GM21786 (cell line): Measurements from ENCODE around the gene CA5A.
"Not testable (repeated sequence)": the region's sequence is repeated elsewhere in the genome, so short reads cannot be mapped to it uniquely, and the experiment has no call there.

Experiments used
- ATAC-seq: cut with Tn5 transposase; IDR thresholded peaks from one replicate; pipeline ENCODE4 v1.9.1; 2021; ENCODE audit not compliant: unreplicated experiment

CA5A gene

GRCh38 chr16:87949071-87949744, 12.9 kb upstream of the CA5A start:
- no peak for ATAC-seq

DNA sequence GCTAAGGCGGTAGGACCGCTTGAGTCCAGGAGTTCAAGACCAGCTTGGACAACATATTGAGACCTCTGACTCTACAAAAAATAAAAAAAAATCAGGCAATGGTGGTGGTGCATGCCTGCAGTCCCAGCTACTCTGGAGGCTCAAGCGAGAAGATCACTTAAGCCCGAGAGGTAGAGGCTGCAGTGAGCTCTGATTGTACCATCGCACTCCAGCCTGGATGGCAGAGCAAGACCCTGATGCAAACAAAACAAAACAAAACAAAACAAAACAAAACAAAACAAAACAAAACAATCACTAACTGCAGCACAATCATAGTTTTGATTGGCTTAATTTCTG, 12.4 kb upstream of the CA5A start:
- no peak for ATAC-seq

GRCh38 chr16:87948119-87948545, 11.8 kb upstream of the CA5A start:
- no peak for ATAC-seq

DNA sequence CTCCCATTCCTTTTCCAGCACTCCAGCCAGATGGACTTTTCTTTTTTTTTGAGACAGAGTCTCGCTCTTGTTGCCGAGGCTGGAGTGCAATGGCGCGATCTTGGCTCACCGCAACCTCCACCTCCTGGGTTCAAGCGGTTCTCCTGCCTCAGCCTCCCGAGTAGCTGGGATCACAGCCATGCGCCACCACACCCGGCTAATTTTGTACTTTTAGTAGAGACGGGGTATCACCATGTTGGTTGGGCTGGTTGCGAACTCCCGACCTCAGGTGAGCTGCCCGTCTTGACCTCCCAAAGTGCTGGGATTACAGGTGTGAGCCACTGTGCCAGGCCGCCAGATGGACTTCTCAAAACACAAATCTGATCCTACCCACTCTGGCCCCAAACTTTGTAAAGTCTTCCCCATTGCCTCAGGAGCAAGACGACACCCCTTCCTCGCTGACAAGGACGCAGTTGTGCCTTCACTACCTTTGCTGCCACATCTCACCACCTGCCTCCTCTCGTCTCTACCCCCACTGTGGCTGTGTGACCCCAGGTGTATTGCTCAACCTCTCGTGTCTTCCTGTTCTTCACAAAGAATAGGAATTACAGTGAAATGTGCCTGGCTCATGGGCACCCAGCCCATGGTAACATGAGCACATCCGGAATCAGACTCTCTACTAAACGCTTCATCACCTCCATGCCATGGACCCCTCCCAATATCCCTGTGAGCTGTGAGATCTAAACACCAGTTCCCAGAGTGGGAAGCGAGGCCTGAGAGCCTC, 11.2 kb upstream of the CA5A start:
- ATAC-seq, result no peak

DNA sequence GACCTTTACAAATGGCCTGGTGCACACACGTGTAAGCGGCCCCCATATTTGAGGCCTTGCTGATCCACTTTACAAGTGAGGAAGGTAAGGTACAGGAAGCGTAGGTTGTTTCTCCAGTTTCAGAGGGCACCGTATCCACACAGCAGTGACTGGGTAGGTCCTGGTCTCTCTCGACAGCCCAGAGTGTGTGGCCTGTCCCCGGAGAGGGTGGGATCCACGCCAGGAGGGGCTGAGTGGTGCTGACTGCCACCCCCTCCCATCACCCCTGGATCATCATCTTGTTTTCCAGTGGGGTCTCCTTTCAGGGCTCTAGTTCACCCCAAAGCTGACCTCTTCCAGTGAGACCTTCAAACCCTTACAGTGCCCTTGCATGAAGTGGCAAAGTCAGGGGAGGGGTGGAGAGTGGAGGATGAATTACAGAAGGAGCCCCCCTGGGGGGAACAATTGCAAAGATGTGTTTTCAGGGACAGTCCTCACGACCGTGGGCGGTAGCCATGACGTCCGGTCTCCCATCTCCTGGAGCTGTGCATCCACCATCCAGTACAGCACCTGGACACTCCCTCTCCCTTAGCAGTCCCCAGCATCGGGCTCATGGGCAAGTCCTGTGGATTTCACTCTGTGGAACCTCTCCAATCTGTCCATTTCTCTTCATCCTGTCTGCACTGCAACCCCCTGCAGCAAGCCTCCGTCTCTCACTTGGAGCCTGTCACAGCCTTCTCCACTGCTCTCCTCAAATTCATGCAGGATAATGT, 10.4 kb upstream of the CA5A start:
- ATAC-seq, result no peak

- ATAC-seq, result no peak
Measured at GRCh38 chr16:87945351-87946042, 9.2 kb upstream of the CA5A start.

- no peak for ATAC-seq
Measured at GRCh38 chr16:87942680-87943079, 6.4 kb upstream of the CA5A start.

GRCh38 chr16:87939562-87940423, 3.5 kb upstream of the CA5A start:
- no peak for ATAC-seq

- ATAC-seq, result no peak
Measured at GRCh38 chr16:87938412-87938949, 2.2 kb upstream of the CA5A start.

DNA sequence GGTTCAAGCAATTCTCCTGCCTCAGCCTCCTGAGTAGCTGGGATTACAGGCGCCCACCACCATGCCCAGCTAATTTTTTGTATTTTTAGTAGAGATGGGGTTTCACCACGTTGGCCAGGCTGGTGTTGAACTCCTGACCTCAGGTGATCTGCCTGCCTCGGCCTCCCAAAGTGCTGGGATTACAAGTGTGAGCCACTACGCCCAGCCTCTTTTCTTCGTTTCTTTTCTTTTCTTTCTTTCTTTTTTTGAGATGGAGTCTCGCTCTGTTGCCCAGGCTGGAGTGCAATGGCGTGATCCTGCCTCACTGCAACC, 858 bp upstream of the CA5A start:
- not testable (repeated sequence) for ATAC-seq

GRCh38 chr16:87936016-87936374, 334 bp downstream of the CA5A start:
- not testable (repeated sequence) for ATAC-seq

DNA sequence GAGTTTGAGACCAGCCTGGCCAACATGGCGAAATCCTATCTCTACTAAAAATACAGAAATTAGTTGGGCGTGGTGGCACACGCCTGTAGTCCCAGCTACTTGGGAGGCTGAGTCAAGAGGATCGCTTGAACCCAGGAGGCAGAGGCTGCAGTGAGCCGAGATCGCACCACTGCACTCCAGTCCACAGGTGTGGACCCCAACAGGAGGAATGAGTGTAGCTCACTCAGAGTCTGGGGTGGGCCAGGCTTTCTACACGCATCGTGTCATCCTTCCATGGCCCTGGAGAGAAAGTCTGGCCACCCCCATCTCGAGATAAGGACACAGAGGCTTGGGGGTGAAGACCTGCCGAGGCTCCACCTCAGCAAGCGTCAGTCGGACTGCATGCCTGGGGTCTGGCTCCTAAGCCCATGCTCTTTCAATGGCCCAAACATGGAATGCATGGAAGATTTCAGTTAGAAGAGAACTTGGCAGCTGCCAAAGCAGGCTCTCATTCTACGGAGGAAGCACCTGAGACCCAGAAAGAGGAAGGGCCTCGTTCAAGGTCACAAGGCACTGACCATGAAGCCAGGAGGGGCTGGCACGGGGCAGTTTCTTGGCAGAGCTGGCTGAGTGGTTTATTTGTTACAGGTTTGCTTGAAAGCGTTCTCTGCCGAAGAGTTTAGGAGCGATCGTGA, 1.4 kb downstream of the CA5A start:
- not testable (repeated sequence) for ATAC-seq

GRCh38 chr16:87933140-87933495, 3.2 kb downstream of the CA5A start:
- no peak for ATAC-seq

- ATAC-seq, result not testable (repeated sequence)
Measured at GRCh38 chr16:87932475-87933139, 3.7 kb downstream of the CA5A start.

DNA sequence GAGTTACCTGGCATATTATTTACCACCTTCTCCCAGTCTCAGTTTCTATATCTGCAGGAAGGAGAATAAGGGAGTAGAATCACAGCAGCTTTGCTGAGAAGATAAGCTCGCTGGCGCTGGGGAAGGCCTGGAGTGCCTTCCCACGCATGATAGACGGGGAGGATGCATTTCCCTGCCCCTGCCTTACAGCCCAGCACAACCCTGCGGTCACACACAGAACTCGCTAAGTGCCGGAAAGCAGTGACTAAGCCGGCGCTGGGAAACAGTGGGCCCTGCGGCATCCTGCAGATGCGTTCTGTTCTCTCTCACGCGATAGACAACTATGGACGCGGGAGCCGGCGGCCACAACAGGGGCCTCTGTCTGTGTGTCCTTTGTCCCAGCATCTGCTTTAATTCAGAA, 4.8 kb downstream of the CA5A start:
- no peak for ATAC-seq

DNA sequence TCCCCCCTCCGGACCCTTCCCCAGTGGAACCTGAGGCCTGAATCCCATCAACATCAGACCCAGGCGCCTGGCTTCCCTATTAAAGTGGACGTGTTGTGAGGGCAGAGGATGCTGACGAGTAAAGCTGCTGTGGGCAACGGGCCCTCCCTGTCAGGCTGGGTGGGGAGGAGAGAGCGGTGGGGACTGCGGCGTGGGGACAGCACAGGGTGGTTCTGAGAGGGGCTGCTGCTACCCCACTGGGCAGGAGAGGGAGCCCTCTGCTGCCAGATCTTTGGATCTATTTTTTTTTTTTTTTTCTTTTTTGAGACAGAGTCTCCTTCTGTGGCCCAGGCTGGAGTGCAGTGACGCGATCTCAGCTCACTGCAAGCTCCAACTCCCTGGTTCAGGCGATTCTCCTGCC, 5.9 kb downstream of the CA5A start:
- ATAC-seq, result no peak

DNA sequence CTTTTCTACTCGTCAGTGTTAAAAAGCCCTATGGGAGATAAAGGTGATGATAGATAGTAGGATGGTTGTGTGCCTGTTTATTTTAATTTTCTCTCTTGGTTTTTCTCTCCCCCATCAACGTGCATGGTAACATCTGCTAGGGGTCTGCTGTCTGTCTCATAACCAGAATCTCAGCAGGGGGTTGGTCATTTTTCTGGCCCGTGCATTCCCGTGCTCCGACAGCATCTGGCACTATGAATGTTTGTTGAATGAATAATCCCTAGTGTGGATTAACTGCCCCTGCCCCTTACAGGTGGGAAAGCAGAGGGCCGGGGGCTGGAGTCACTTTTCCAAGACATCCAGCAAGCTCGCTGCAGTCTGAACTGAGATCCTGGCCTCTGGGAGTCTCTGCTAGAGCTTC, 6.3 kb downstream of the CA5A start:
- no peak for ATAC-seq

DNA sequence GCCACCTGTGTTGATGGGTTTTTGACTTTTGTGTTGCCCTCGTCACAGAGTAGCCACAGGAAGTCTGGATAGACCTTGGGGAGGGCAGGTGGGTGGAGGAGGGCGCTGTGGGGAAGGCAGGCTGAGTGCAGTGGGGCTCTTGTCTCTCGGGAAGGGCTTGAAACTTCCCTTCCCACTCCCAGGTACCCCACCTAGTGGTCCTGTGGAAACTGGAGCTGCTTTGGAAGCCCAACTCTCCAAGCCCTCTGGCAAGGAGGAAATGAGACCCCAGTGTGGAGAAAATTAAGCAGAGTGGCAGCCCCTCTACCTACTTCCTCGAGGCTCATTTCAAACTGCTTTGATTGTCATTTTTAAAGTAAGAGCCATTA, 9.2 kb downstream of the CA5A start:
- no peak for ATAC-seq
